SK-N-DZ (cell line): Measurements from ENCODE around the gene SLC16A12.
"Not testable (repeated sequence)": the region's sequence is repeated elsewhere in the genome, so short reads cannot be mapped to it uniquely, and the experiment has no call there.

Experiments
- DNase-seq: peaks from one replicate; pipeline ENCODE4 v3.0.0-alpha.2; 2015; ENCODE audit warnings: low spot score

SLC16A12 gene

GRCh38 chr10:89548673-89549072 is 13.3 kb upstream of the SLC16A12 start:
- DNase-seq, result no peak

GRCh38 chr10:89547853-89548513 is 12.6 kb upstream of the SLC16A12 start:
- DNase-seq, result no peak

- DNase-seq, result not testable (repeated sequence)
Observed at GRCh38 chr10:89546651-89547050, 11.3 kb upstream of the SLC16A12 start.

- no peak for DNase-seq
Observed at GRCh38 chr10:89543841-89544240, 8.4 kb upstream of the SLC16A12 start.

GRCh38 chr10:89540420-89540949 is 5.1 kb upstream of the SLC16A12 start:
- DNase-seq, result no peak

GRCh38 chr10:89537364-89537763 is 2.0 kb upstream of the SLC16A12 start:
- DNase-seq, result no peak

- no peak for DNase-seq
Observed at GRCh38 chr10:89536013-89536354, 590 bp upstream of the SLC16A12 start.

GRCh38 chr10:89534826-89535166 is 598 bp downstream of the SLC16A12 start:
- no peak for DNase-seq

GRCh38 chr10:89532476-89532875 is 2.9 kb downstream of the SLC16A12 start:
- DNase-seq, result no peak

GRCh38 chr10:89531359-89531758 is 4.0 kb downstream of the SLC16A12 start:
- no peak for DNase-seq

- DNase-seq, result not testable (repeated sequence)
Observed at GRCh38 chr10:89529711-89530110, 5.7 kb downstream of the SLC16A12 start.

GRCh38 chr10:89526358-89526757 is 9.0 kb downstream of the SLC16A12 start:
- no peak for DNase-seq

- no peak for DNase-seq
Observed at GRCh38 chr10:89525556-89525955, 9.8 kb downstream of the SLC16A12 start.

- no peak for DNase-seq
Observed at GRCh38 chr10:89524279-89524678, 11.1 kb downstream of the SLC16A12 start.

GRCh38 chr10:89523274-89523673 is 12.1 kb downstream of the SLC16A12 start:
- no peak for DNase-seq

GRCh38 chr10:89522463-89522862 is 12.9 kb downstream of the SLC16A12 start:
- DNase-seq, result no peak

- no peak for DNase-seq
Observed at GRCh38 chr10:89521368-89521767, 14.0 kb downstream of the SLC16A12 start.

- DNase-seq, result no peak
Observed at GRCh38 chr10:89520706-89521105, 14.7 kb downstream of the SLC16A12 start.

GRCh38 chr10:89518876-89519842 is 16.2 kb downstream of the SLC16A12 start:
- no peak for DNase-seq

- DNase-seq, result no peak
Observed at GRCh38 chr10:89518108-89518507, 17.3 kb downstream of the SLC16A12 start.

GRCh38 chr10:89516149-89516832 is 19.1 kb downstream of the SLC16A12 start:
- no peak for DNase-seq
